Esophagus squamous epithelium (tissue), 5 donors: Measurements from ENCODE around the gene SARNP. TPM values are rescaled to one million over a fixed set of nuclear protein-coding genes. Genes with fewer than 3 reads are reported as not detected.

Source experiments
- DNase-seq: peaks from one replicate; lab custom pipeline; 2025; lab: John Stamatoyannopoulos, UW
- H3K27ac ChIP-seq, 4 donors: fragments of 200-600 bp; sonication (generic); one replicate each; pipeline ENCODE4 v1.5.1; 2016 to 2019; ENCODE audit warnings: mild to moderate bottlenecking in 1 of 4
- H3K27me3 ChIP-seq, 4 donors: fragments of 200-600 bp; sonication (generic); 1 replicate in 3 of 4; 2 replicates in 1 of 4; pipeline versions ENCODE4 v1.5.1 to v1.6.0; 2017 to 2021; ENCODE audit warnings: antibody characterized with exemption in 1 of 4
- H3K36me3 ChIP-seq, 3 donors: fragments of 200-600 bp; sonication (generic); one replicate each; pipeline ENCODE4 v1.5.1; 2016 to 2019
- H3K4me1 ChIP-seq, 3 donors: fragments of 200-600 bp; sonication (generic); one replicate each; pipeline ENCODE4 v1.5.1; 2017 to 2019
- H3K4me3 ChIP-seq, 4 donors: fragments of 200-600 bp; sonication (generic); 1 replicate in 3 of 4; 2 replicates in 1 of 4; pipeline ENCODE4 v1.5.1; 2016 to 2019; ENCODE audit warnings: mild to moderate bottlenecking in 2 of 4, moderate library complexity in 1 of 4
- H3K9me3 ChIP-seq, 3 donors: fragments of 200-600 bp; sonication (generic); one replicate each; pipeline ENCODE4 v1.5.1; 2016 to 2019
- CTCF ChIP-seq, 6 experiments: fragments of 450-650 bp in 4 of 6; fragments of 200-600 bp in 2 of 6; sonication (generic) in 2 of 6; IDR thresholded peaks; one replicate each; pipeline ENCODE4 v1.5.1; 2016 to 2019; ENCODE audit warnings: antibody characterized with exemption in 6 of 6, mild to moderate bottlenecking in 4 of 6, moderate library complexity in 4 of 6
- POLR2A ChIP-seq, 4 donors: fragments of 450-650 bp; IDR thresholded peaks; one replicate each; pipeline ENCODE4 v1.6.1; 2017; ENCODE audit warnings: antibody characterized with exemption in 4 of 4, mild to moderate bottlenecking in 4 of 4, moderate library complexity in 3 of 4
- WGBS, 2 donors: methylation state at CpG; one replicate each; pipeline ENCODE4 v1.1.5; 2018; 5-methylcytosine and 5-hydroxymethylcytosine counted together
- intact Hi-C: fragments of 100-400 bp; cut with DNase I; formaldehyde crosslinking; loops from one replicate; pipeline ENCODE4 v1.15.0; 2022
- total RNA-seq, 4 donors: library from RNA; depleted of rRNA; stranded (reverse); fragments of >200 nt; gene quantifications; one replicate each; pipeline ENCODE4 v1.1.0, GENCODE V29; 2016
- donor health status: DM: yes; HTN: yes; CAD: no.

Gene SARNP
- total RNA-seq, 4 donors from 2014 or later: 22.6 to 60.1 (median 53.7) TPM

- no peaks in the 10 kb centered on the region for H3K9me3 ChIP-seq
- WGBS, 2 donors: 93% methylated on average over 4 of the region's 4 CpGs
- no peak overlapping the region for H3K27ac ChIP-seq
- intact Hi-C loops: no loop called here
- TF ChIP-seq POLR2A (IDR thresholded peaks at IDR 0.05): no peak
- no peak for TF ChIP-seq CTCF (IDR thresholded peaks at IDR 0.05)
- H3K4me1 ChIP-seq: no peaks in the 10 kb centered on the region
- no peak for DNase-seq
- H3K36me3 ChIP-seq: peaks cover 21 to 100% (median 51%) of the 10 kb centered on the region in 3 donors
- H3K27me3 ChIP-seq: no peaks in the 10 kb centered on the region
- no peak overlapping the region for H3K4me3 ChIP-seq
Measured at GRCh38 chr12:55789893-55790292, 27.6 kb downstream of the SARNP start.

GRCh38 chr12:55789171-55789570 is 28.4 kb downstream of the SARNP start:
- Histone ChIP-seq H3K27ac (no peak overlapping the region), H3K4me1 (no peaks in the 10 kb centered on the region), H3K36me3 (peaks cover 16 to 100% (median 51%) of the 10 kb centered on the region in 3 donors), H3K9me3 (no peaks in the 10 kb centered on the region), H3K4me3 (no peak overlapping the region), H3K27me3 (no peaks in the 10 kb centered on the region)
- intact Hi-C loops: no loop called here
- WGBS, 2 donors: 85 to 97% methylated on average over 2 of the region's 2 CpGs
- DNase-seq: no peak
- no peak for TF ChIP-seq POLR2A (IDR thresholded peaks at IDR 0.05)
- no peak for TF ChIP-seq CTCF (IDR thresholded peaks at IDR 0.05)

DNA sequence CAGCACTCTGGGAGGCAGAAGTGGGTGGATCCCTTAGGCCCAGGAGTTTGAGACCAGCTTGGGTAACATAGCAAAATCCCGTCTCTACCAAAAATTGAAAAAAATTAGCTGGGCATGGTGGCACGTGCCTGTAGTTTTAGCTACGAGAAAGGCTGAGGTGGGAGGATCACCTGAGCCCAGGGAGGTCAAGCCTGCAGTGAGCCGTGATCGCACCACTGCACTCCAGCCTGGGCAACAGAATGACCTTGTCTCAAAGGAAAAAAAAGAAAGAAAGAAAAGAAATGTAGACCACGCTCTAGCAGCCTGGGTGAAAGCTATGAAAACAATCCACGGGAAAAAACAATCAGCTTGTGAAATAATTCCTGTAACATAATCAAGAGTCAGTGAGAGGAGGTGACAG is 29.0 kb downstream of the SARNP start:
- Histone ChIP-seq H3K27ac (no peak overlapping the region), H3K36me3 (peaks cover 12 to 100% (median 54%) of the 10 kb centered on the region in 3 donors), H3K4me3 (no peak overlapping the region), H3K4me1 (no peaks in the 10 kb centered on the region), H3K9me3 (no peaks in the 10 kb centered on the region), H3K27me3 (no peaks in the 10 kb centered on the region)
- no peak for TF ChIP-seq POLR2A (IDR thresholded peaks at IDR 0.05)
- 91% methylated on average over 7 of the region's 7 CpGs for WGBS, 2 donors
- intact Hi-C loops: no loop called here
- DNase-seq: no peak

DNA sequence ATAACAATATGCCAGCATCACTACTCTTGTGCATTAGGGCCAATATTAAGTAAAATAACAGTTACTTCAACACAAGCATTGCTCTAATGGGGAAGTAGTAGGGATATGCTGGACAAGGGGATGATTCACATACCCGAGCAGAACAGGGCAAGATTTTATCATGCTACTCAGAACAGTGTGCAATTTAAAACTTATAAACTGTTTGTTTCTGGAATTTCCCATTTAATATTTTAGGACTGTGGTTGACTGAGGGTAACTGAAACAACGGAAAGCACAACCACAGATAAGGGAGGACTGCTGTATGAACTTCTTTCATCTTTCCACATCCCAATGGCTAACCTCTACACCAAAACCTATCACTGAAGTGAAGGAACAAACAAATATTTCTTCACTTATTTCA is 36.8 kb downstream of the SARNP start:
- Histone ChIP-seq H3K27me3 (no peaks in the 10 kb centered on the region), H3K36me3 (peaks cover 8 to 100% (median 40%) of the 10 kb centered on the region in 3 donors), H3K9me3 (no peaks in the 10 kb centered on the region), H3K4me1 (no peaks in the 10 kb centered on the region), H3K27ac (no peak overlapping the region), H3K4me3 (no peak overlapping the region)
- WGBS, 2 donors: 61 to 67% methylated on average over 2 of the region's 2 CpGs
- DNase-seq: no peak
- intact Hi-C loops: no loop called here
- TF ChIP-seq POLR2A (IDR thresholded peaks at IDR 0.05) (no peak), CTCF (IDR thresholded peaks at IDR 0.05) (no peak)

DNA sequence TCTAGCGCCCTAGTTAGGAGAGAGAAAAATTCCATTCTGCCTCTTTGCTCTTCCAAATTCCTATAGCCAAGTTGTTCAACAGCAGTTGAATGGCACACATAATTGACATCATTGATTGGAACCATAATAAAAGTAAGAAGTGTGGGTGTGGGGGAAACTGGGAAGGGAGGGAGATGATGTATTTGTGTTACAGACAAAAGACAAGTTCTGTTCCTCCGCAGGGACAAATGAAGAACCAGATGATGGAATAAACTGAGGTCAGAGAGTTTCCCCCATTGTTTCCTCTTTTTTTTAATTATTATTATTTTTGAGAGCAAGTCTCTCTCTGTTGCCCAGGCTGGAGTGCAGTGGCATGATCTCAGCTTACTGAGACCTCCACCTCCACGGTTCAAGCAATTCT is 39.7 kb downstream of the SARNP start:
- DNase-seq: no peak
- Histone ChIP-seq H3K4me3 (no peak overlapping the region), H3K27me3 (no peaks in the 10 kb centered on the region), H3K4me1 (no peaks in the 10 kb centered on the region), H3K9me3 (no peaks in the 10 kb centered on the region), H3K36me3 (peaks cover 6 to 97% (median 17%) of the 10 kb centered on the region in 3 donors), H3K27ac (no peak overlapping the region)
- TF ChIP-seq CTCF (IDR thresholded peaks at IDR 0.05): no peak
- no peak for TF ChIP-seq POLR2A (IDR thresholded peaks at IDR 0.05)
- intact Hi-C loops: no loop called here
- 90 to 97% methylated on average over 3 of the region's 3 CpGs for WGBS, 2 donors

DNA sequence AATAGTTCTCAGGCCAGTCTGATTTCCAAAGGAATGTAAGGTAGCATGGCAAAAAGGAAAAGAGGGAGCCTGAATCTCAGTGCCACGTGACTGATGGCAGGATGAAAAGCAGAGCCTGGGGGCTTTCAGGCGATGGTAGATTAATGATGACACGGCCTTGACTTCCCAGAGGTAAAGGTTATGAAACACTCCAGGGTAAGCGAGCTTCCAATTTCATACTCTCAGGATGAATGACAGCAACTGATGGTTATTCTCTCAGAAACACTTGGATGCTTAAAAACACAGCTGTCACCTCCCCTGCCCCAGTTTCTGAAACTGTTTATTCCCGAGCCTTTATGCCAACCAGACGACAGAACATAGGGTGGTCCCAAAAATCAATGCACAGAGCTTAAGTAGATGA is 45.8 kb downstream of the SARNP start:
- Histone ChIP-seq H3K9me3 (no peaks in the 10 kb centered on the region), H3K36me3 (peaks cover 0 to 91% (median 0%) of the 10 kb centered on the region in 3 donors), H3K4me1 (no peaks in the 10 kb centered on the region), H3K4me3 (no peak overlapping the region), H3K27ac (no peak overlapping the region), H3K27me3 (no peaks in the 10 kb centered on the region)
- intact Hi-C loops: no loop called here
- no peak for DNase-seq
- WGBS, 2 donors: 58 to 63% methylated on average over 5 to 6 of the region's 6 CpGs
- TF ChIP-seq POLR2A (IDR thresholded peaks at IDR 0.05) (no peak), CTCF (IDR thresholded peaks at IDR 0.05) (no peak)
